G401.6 (cell line): ENCODE results near the gene DTD1.
A peak's percentile ranks its signal among the peaks of the same experiment; 100 is the strongest.

ENCODE experiments used
- FAIRE-seq: peaks from 2 replicates; lab custom pipeline; 2012; peaks lifted over from hg19 to GRCh38; lab: Jason Lieb, UNC

Gene DTD1, protein sequence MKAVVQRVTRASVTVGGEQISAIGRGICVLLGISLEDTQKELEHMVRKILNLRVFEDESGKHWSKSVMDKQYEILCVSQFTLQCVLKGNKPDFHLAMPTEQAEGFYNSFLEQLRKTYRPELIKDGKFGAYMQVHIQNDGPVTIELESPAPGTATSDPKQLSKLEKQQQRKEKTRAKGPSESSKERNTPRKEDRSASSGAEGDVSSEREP

DNA sequence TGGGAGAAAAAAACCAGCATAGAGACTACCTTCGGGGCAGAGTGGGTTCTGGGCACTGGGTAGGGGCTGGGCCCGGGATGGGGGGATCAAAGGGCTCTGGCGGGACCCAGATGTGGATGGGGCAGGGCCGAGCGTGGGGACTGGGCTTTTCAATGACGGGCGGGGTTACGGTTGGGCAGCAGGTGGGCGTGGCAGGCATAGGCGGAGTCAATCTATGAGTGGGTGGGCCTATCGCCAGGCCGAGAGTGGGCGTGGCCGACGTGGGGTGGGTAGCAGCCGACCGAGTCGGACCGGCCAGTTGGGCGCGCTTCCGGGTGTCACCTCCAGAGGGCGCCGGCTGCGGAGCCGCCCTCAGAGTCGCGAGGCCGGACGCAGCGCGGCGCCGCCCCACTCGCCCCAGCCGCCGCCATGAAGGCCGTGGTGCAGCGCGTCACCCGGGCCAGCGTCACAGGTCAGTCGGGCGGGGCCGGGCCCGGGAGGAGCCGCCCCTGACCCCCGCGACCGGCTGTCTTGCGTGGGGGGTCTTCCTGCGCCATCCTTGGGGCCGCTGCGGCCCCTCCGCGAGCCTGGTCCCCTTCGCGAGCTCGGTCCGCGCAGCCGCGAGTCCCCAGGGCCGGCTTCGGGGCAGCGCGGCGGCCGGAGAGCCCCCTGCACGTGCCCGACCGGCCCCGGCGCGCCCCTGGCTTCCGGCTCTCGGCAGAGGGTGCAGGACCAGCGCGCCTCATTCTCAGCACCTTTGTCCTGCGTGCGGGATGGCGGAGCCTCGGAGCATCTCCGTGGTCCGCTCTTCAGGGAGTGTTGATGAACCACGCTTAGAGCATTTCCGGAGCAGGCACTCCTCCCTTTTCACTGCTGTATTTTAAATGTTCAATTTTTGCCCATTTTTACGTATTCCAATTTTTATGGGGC lies at the start of gene DTD1:
Gene DTD1, plus strand, starts transcription at position 390 of the 909 bp plus-strand sequence. Its CDS starts 19 bp downstream, at position 409.
- FAIRE-seq, result peak; percentile 42

DNA sequence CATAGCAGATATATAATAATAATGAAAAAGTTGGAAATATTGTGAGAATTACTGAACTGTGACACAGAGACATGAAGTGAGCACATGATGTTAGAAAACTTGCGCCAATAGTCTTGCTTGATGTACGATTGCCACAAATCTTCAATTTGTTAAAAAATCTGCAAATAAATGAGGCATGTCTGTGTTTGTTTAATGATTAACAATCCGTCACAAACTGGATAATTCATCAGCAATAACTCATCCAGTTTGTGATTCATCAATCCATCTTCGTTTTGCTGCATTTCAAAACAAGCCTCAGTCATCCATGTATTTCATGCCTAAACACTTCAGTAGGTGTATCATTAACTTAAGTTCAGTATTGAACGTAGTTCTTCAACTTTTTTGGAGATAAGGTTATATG lies 46.1 kb upstream of the DTD1 start:
- no peak for FAIRE-seq

DNA sequence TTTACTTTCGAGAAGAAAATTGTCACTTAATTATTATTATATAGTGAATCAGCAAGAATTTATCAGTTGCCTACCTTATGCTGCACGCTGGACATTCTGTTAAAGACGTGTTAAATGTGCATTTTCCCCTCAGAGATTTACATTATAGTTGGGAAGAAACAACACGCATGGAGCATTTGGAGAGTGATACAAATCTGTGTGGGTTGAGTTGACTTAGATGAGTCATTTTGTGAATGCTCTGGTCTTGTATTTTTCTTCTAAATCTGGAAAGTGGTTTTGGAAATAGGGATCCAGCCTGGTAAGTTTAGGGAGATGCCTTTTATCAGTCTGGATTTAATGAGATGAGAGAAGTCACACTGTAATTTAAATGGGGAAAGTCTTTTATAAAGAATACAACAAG lies 44.6 kb upstream of the DTD1 start:
- FAIRE-seq, result no peak

DNA sequence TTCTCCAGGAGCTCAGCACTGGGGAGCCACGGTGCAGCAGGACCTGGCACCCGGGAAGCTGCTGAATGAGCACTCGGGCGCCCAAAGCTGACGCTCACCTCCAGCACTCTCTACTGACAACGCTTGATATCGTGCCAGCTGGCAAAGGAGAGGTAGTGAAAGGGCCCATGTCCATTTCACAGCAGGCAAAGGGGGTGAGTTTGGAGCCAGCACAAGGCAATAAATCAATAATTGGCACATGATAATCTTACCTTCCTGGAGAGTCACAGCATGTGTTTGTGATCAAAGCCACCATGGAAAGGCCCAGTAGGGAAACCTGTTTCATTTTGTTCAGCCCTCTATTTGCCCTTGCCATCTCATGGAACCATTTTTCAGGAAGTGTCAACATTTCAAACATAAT lies 43.9 kb upstream of the DTD1 start:
- FAIRE-seq, result no peak

DNA sequence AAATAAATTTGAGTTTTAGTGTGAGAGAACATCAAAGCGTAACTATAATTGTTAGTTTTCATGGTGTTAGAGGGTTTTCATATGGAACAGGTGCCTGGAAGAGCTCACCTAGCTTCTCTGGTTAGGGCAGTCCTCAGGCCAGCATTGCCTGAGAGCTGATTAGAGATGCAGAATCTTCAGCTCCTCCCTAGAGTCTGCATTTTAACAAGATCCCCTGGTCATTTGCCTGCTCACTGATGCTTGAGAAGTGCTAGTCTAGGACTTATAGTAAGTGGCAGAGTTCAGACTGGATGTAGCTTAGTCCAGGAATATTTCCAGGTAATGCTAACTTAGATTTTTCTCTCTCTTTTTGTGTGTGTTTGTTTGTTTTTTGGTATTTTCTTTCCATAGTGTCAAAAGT lies 42.3 kb upstream of the DTD1 start:
- FAIRE-seq, result no peak

DNA sequence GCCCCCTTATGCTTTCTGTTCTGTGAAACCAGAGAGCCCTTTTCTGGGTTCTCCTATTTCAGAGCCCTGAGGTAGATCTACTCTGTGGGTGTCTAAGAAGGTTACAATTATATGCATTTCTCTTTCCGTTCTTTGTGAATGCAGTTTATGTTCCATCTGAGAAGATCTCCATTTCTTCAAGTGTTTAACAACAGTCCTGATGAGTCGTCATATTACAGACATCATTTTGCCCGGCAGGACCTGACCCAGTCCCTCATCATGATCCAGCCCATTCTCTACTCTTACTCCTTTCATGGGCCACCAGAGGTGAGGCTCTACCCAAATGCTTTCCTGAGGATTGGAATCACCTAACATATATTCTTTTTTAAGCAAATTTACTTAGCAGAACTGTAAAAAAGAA lies 39.4 kb upstream of the DTD1 start:
- no peak for FAIRE-seq

DNA sequence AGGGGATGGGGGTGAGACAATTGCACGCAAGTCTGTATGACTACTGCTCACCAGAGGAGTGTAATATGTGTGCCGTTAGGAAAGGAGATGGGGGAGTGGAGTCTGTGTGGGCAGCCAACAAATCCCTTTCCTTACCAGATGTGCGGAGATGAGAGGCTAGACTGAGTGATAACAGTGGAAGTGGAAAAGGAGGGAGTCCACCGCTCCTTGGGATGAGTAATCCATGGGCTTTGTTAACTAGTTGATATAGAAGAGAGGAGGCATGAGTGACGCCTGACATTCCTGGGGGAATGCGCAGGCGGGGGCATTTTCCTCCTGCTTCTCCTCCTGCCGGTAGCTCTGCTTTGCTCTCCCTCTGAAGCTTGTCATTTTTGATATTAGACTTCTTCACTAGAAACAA lies 34.1 kb upstream of the DTD1 start:
- FAIRE-seq, result no peak

DNA sequence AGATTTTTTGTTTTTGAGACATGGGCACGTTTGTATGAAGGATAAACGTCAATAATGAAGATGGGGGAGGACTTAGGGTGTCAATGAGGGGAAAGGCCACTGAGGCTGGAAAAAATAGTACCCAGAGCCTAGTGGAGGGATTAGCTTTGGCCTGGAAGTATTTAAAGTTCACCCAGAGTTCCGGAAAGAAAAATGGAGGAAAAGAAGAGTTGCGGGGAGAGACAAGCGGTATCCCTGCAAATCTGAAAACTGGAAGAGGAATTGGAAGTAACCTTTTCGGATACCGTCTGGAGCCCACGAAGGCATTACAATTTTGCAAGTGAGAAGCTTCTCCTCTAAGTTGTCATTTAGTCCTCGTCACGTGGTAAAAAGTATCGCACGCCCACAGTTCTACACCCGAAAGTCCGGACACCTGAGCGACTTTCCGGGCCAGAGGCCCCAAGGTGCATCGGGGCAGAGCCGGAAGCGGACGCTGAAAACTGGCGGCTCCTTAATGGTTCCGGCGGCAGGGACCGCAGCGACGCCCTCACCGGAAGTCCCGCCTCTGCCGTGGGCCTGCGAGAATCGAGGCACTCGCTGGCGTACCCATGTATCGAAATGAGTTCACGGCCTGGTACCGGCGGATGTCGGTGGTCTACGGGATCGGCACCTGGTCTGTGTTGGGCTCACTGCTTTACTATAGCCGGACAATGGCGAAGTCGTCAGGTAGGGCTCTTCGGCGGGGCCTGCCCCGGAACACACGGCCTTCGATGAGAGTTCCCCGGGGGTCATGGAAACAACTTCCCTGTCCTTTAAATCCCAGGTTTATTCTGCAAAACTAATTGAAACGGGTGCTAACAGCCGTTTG lies 20.7 kb upstream of the DTD1 start, which contains the start of gene SMIM26:
Gene SMIM26, plus strand, starts transcription at position 541 of the 847 bp plus-strand sequence. Its CDS starts 47 bp downstream, at position 588.
- FAIRE-seq, result peak; percentile 96

DNA sequence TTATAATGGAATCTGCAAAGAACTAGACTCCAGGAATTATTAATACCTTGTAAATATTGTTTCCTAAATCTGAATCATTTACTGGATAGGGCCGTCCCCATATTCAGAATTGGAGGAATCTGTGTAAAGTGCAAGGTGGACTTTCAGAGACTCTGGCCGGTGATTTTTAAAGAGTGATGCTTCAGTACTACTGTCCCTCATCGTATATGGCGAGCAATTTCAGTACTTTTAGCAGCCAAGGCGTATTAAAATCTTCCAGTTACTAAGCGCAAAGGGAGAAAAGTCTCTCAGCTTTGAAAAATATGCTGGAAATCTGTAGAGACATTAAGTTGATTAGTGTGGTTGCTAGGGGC lies 20.1 kb upstream of the DTD1 start:
- FAIRE-seq, result no peak

DNA sequence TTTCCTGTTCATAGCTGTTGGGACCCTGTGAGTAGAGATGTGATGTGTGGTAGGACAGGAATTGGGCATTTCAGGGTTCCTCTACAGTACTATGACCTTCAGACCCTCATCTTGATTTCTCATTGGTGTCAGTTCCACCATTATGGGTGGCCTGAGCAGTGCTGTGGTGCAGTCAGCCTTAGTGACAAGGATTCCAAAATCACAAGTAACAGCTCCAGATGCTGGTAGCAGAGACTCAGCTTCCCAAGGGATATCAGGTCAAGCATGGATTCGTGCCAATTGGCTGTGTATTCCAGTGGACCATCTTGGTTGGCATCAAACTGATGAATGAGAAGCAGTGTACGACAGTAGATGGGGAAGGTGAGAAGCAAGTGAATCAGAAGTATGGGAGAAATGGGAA lies 16.8 kb upstream of the DTD1 start:
- FAIRE-seq, result no peak

DNA sequence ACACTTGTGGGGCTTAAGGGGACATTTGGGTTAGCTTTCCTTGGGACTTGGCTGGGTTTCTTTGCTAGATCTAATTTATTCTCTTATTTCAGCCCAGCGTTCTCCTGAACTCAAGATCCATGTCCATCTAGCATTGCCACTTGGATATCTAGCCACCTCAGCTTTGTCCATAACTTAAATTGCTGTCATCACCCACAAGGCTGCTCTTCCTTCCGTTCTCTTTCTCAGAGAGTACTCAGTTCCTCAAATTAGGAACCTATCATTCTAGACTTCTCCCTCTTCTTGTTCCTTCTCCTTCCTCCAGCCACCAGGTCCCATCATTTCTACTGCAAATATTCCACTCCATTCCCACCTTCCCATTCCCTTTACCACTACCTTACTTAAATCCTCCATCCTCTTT lies 16.3 kb upstream of the DTD1 start:
- no peak for FAIRE-seq

DNA sequence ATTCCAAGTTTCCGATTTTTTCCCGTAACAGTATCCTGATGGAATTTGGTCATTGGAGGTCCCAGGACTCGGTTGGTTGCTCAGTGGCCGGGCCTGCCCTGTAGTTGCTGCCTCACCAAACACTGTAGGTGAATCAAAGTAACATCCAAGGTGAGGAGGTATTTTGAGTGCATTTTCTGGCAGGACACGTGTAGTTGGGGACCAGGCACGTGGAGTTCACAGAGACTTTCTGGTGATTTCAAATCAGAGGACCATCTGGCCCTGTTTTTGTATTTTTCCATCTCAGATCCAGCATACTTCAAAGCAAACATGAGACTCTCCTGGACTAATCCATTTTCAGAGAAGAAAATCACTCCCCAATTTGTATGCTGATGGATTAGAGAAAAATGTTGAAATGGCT lies 9.9 kb upstream of the DTD1 start:
- no peak for FAIRE-seq

DNA sequence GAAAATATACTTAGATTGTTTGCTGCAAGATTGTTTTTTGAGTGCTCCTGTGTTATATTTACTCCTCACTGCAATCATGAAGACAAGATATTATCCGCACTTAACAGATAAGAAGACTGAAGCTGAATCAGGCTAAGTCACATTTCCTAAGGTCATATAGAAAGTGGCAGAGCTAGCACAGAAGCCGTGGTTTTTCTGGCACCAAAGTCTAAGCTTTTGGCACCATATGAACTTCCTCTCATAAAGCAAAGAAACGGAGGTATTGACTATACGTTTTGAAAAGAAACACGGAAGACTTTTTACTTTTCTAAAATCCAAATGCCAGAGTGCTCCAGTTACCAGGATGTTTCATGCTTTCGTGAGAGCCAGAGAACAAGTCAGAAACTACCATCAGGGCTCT lies 9.3 kb upstream of the DTD1 start:
- no peak for FAIRE-seq

DNA sequence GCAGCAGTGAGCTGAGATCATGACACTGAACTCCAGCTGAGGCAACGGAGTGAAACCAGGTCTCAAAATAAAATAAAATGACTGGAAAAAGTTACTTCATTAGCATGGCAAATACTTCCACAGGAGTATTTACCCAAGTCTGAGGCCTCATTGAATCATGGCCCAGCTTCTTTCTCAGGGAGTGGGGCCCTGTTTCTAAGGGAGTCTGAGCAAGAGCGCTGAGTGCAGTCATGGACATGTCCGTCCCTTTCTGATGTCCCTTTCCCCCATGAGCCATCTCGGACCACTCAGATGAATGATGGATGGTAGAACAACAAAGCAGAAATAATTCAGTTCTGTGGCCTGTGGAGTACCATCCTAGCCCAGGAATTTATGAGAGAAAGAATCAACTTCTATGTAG lies 7.8 kb upstream of the DTD1 start:
- no peak for FAIRE-seq

DNA sequence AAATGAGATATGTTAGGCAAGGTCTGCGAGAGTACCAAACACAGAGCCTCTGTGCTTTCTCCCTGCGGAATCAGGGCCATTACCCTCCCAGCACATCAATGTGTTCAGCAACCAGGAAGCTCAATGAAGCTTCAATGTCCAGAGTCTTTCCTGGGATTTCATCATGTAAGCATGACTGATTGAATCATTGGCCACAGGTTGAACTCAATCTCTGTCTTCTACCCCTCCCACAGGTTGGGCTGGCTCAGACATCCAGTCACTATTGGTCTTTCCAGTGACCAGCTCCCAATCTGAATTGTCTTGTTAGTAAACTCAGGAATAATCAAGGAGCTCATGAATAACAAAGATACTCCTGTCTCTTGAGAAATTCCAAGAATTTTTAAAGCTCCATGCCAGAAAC lies 2.7 kb upstream of the DTD1 start:
- no peak for FAIRE-seq

DNA sequence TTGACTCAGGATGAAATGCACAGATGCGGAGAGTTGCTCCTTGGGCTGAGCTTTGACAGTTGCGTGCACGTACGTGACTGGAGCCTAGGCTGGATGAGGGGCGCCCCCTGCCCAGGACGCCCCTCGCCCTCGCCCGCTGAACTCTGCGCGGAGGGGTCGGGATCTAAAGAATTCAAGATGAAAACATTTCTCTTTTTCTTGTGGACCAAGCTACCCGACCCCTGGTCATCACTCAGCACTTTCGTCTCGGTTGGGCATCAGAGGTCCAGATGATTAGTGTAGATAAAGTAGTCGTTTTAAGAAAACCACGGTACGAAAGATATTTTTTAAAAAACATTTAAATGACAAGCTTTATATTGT lies 700 bp downstream of the DTD1 start:
- FAIRE-seq, result no peak

DNA sequence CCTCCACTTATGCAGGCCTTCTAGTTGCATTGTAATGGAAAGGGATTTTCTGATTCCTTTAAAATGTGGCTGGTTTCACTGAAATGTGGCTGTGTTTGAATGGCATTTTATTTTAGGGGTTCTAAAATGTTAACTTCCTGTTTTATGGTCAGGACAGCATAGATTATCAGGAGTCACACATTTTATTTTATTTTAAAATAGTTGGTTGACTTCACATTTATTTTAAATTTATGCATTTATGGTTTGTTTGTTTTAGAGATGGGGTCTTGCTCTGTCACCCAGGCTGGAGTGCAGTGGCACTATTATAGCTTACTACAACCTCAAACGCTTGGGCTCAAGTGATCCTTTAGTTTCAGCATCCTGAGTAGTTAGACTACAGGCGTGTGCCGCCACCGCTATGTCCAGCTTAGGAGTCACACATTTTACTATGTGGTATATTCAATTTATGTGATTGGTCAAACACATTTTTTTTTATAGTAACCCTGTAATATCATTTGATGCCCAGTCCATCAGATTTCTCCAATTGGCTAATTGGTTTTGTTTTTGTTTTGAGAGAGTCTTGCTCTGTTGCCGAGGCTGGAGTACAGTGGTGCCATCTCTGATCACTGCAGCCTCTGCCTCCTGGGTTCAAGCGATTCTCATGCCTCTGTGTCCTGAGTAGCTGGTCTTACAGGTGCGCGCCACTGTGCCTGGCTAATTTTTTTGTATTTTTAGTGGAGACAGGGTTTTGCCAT lies 2.3 kb downstream of the DTD1 start:
- no peak for FAIRE-seq

DNA sequence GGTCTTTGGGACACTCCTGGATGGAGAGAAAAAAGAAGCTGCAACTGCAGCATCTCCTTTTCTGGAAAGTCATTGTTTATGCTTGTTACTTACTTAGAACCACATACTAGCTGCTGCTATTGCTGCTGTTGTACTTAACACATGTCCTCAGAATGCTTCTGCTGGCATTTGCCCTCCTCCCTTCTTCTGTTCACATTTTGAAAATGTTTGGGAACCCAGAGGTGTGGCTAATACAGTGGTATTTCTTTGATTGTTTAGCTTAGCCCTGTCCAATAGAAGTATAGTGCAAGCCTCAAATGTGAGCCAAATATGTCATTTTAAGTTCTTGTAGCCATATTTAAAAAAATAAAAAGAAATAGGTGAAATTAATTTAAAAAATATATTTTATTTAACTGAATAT lies 8.4 kb downstream of the DTD1 start:
- no peak for FAIRE-seq

DNA sequence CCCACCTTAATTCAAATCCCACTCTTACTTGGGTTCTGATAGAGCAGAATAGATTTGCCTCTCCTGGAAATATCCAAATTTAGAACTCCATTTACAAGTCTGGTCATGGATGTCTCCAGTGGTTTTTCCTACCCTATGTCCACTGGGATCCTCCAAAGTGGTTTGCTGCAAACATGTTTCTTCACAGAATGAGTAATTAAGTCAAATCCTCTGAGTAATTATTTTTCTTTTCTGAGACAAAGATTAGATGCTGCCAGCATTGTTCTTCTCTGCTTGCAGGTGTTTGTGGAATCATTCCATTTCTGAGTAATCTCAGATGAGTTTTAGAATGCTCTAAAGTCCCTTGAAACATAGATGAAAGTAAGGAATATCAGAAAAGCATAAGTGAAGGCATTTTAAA lies 21.9 kb downstream of the DTD1 start:
- FAIRE-seq, result no peak

DNA sequence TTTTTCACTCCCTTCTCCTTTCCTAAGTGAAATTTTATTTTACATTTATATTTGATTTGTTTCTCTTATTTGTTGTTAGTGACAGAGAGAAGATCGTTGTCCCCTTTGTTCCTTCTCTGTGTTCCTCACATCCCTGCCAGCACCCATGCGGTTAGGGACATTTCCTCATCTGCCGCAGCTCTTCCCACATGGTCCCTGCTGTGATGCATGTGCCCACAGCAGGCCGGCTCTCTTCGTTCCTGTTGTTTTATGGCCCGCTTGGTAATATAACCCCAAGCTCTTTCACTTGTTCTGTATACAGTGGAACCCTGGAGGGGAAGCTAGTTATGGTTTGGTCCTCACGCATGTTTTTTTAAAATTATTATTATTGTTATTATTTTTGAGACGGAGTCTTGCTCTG lies 23.6 kb downstream of the DTD1 start:
- FAIRE-seq, result no peak

DNA sequence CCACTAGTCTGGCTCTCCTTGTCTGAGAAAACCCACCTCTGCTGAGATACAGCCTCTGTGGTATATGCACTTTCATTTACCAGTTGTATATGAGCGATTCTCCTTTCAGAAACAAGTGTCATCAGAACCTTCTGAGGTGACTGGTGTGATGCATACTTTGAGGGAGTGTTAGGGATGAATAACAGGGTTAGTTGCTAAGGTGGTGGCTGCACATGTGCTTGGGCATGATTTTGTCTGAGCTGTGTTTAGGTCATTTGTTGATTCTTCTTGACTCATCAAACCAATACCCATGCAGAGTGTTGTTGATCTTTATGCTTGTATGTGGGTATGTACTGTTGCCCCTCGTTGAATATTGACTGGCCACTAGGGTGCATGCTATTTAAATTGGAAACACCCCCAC lies 25.7 kb downstream of the DTD1 start:
- FAIRE-seq, result no peak

DNA sequence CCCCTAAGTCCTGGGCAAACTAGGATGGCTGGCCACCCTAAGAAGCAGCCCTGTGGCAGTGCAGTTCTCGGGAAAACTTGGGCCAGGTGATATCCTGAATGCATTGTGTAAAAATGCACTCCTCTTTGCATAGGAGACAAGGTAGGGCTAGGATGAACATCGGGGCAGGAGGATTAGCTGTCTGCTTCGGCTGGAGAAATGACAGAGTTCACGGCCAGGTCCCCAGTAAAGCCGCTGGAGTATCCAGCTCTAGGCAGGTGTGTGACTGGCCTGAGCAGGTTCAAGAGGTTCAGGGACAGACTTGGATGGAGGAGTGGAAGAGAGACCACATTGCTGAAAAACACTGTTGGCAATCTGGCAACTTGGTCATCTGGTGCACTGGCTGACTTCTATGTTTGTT lies 26.4 kb downstream of the DTD1 start:
- FAIRE-seq, result no peak
